GM21825 (cell line): ENCODE results near the gene ACAN.

ENCODE experiments used
- ATAC-seq: cut with Tn5 transposase; IDR thresholded peaks from one replicate; pipeline ENCODE4 v1.9.1; 2021; ENCODE audit warnings: mild to moderate bottlenecking, moderate library complexity; ENCODE audit not compliant: unreplicated experiment

The ACAN gene

GRCh38 chr15:88900982-88901418 lies 97.8 kb downstream of the ACAN start:
- no peak for ATAC-seq

GRCh38 chr15:88901508-88902220 lies 98.4 kb downstream of the ACAN start:
- ATAC-seq = no peak

- ATAC-seq = no peak
Observed at GRCh38 chr15:88902221-88902835, 99.1 kb downstream of the ACAN start.

- ATAC-seq = no peak
Observed at GRCh38 chr15:88902846-88903245, 99.6 kb downstream of the ACAN start.

- ATAC-seq = no peak
Observed at GRCh38 chr15:88904257-88904623, 101.0 kb downstream of the ACAN start.

GRCh38 chr15:88904624-88905327 lies 101.5 kb downstream of the ACAN start:
- ATAC-seq = peak; percentile 73

- ATAC-seq = no peak
Observed at GRCh38 chr15:88905576-88905975, 102.3 kb downstream of the ACAN start.

GRCh38 chr15:88906130-88906529 lies 102.9 kb downstream of the ACAN start:
- no peak for ATAC-seq

GRCh38 chr15:88906551-88906950 lies 103.3 kb downstream of the ACAN start:
- no peak for ATAC-seq

GRCh38 chr15:88907111-88907510 lies 103.9 kb downstream of the ACAN start:
- no peak for ATAC-seq

GRCh38 chr15:88908123-88908522 lies 104.9 kb downstream of the ACAN start:
- ATAC-seq = no peak

- no peak for ATAC-seq
Observed at GRCh38 chr15:88908697-88909621, 105.7 kb downstream of the ACAN start.

GRCh38 chr15:88909956-88910831 lies 107.0 kb downstream of the ACAN start:
- no peak for ATAC-seq

- ATAC-seq = no peak
Observed at GRCh38 chr15:88911766-88912118, 108.5 kb downstream of the ACAN start.

- no peak for ATAC-seq
Observed at GRCh38 chr15:88912500-88912921, 109.3 kb downstream of the ACAN start.

GRCh38 chr15:88913017-88913849 lies 110.0 kb downstream of the ACAN start, which contains the start of gene MFGE8:
MFGE8 (minus strand) TSS chr15:88913379; CDS start chr15:88913319, 60 bp downstream.
- ATAC-seq = peak; percentile 80

- no peak for ATAC-seq
Observed at GRCh38 chr15:88913850-88914169, 110.6 kb downstream of the ACAN start.

- no peak for ATAC-seq
Observed at GRCh38 chr15:88915354-88915753, 112.1 kb downstream of the ACAN start.

GRCh38 chr15:88917760-88918159 lies 114.5 kb downstream of the ACAN start:
- ATAC-seq = no peak
